Thyroid gland (tissue), 4 donors: ENCODE results near the gene VTA1.

Experiments used
- CTCF ChIP-seq, 6 experiments: fragments of 200-600 bp in 3 of 6; fragments of 450-650 bp in 3 of 6; sonication (generic) in 3 of 6; IDR thresholded peaks; one replicate each; pipeline ENCODE4 v1.5.1; 2016 to 2019; ENCODE audit warnings: antibody characterized with exemption in 6 of 6, mild to moderate bottlenecking in 2 of 6, inconsistent platforms in 1 of 6, moderate library complexity in 1 of 6
- POLR2A ChIP-seq, 2 donors: fragments of 450-650 bp; IDR thresholded peaks; one replicate each; pipeline ENCODE4 v1.6.1; 2017; ENCODE audit warnings: antibody characterized with exemption in 2 of 2, mild to moderate bottlenecking in 2 of 2, moderate library complexity in 1 of 2

GRCh38 chr6:142225115-142225514, 78.1 kb downstream of the VTA1 start:
- TF ChIP-seq POLR2A (IDR thresholded peaks at IDR 0.05), result no peak
- TF ChIP-seq CTCF (IDR thresholded peaks at IDR 0.05), result no peak
